ENCODE data around the gene PKNOX2.

PKNOX2 gene

GRCh38 chr11:125454047-125454446, 289.5 kb downstream of the PKNOX2 start:
- no peak for FAIRE-seq

GRCh38 chr11:125455851-125456250, 291.3 kb downstream of the PKNOX2 start:
- FAIRE-seq, result no peak

GRCh38 chr11:125457814-125458343, 293.3 kb downstream of the PKNOX2 start:
- no peak for FAIRE-seq

GRCh38 chr11:125460275-125460674, 295.7 kb downstream of the PKNOX2 start:
- FAIRE-seq, result no peak

GRCh38 chr11:125463590-125464269, 299.2 kb downstream of the PKNOX2 start:
- FAIRE-seq, result no peak

GRCh38 chr11:125464270-125464662, 299.7 kb downstream of the PKNOX2 start:
- no peak for FAIRE-seq

GRCh38 chr11:125464666-125465065, 300.1 kb downstream of the PKNOX2 start:
- no peak for FAIRE-seq

- no peak for FAIRE-seq
Measured at GRCh38 chr11:125465255-125465654, 300.7 kb downstream of the PKNOX2 start.

- no peak for FAIRE-seq
Measured at GRCh38 chr11:125465701-125466100, 301.1 kb downstream of the PKNOX2 start.

GRCh38 chr11:125468025-125468424, 303.5 kb downstream of the PKNOX2 start:
- no peak for FAIRE-seq

- no peak for FAIRE-seq
Measured at GRCh38 chr11:125468852-125469251, 304.3 kb downstream of the PKNOX2 start.

- FAIRE-seq, result no peak
Measured at GRCh38 chr11:125470355-125470754, 305.8 kb downstream of the PKNOX2 start.

GRCh38 chr11:125476721-125477120, 312.2 kb downstream of the PKNOX2 start:
- FAIRE-seq, result no peak

- no peak for FAIRE-seq
Measured at GRCh38 chr11:125479137-125479536, 314.6 kb downstream of the PKNOX2 start.

GRCh38 chr11:125481531-125481930, 317.0 kb downstream of the PKNOX2 start:
- FAIRE-seq, result no peak
